GM12875 (cell line): ENCODE results near the gene ZKSCAN5.
A peak's percentile ranks its signal among the peaks of the same experiment; 100 is the strongest.

Source experiments
- H3K4me3 ChIP-seq: one replicate; pipeline ENCODE4 v1.5.1; 2011; ENCODE audit warnings: low read depth, low read length, control low read depth
- TF ChIP-seq, protein P1 (sequence below): IDR thresholded peaks from 2 replicates; pipeline ENCODE4 v1.5.1; 2011; ENCODE audit warnings: low read depth, mild to moderate bottlenecking, control low read depth, inconsistent platforms, low read length, moderate library complexity, borderline replicate concordance; ENCODE audit not compliant: insufficient read depth

ZKSCAN5 gene

DNA sequence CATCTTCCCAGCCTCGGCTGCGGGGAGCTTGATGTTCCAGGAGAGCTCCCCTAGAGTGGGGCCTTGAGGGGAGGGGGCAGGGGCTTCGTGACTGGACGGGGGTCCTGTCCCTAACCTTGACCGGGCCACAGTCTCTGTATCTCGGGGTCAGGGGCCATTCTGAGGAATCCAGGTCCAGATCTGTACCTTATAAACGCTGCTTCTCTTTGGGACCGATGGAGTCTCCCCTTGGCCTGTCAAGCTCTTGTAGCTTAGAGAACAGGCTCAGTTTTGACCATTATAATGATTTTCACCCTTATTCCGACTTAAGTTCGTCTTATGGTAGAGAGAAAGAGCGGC, 831 bp downstream of the ZKSCAN5 start:
- H3K4me3 ChIP-seq = peak overlapping the region; percentile 77
- TF ChIP-seq, protein P1, sequence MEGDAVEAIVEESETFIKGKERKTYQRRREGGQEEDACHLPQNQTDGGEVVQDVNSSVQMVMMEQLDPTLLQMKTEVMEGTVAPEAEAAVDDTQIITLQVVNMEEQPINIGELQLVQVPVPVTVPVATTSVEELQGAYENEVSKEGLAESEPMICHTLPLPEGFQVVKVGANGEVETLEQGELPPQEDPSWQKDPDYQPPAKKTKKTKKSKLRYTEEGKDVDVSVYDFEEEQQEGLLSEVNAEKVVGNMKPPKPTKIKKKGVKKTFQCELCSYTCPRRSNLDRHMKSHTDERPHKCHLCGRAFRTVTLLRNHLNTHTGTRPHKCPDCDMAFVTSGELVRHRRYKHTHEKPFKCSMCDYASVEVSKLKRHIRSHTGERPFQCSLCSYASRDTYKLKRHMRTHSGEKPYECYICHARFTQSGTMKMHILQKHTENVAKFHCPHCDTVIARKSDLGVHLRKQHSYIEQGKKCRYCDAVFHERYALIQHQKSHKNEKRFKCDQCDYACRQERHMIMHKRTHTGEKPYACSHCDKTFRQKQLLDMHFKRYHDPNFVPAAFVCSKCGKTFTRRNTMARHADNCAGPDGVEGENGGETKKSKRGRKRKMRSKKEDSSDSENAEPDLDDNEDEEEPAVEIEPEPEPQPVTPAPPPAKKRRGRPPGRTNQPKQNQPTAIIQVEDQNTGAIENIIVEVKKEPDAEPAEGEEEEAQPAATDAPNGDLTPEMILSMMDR = no peak

DNA sequence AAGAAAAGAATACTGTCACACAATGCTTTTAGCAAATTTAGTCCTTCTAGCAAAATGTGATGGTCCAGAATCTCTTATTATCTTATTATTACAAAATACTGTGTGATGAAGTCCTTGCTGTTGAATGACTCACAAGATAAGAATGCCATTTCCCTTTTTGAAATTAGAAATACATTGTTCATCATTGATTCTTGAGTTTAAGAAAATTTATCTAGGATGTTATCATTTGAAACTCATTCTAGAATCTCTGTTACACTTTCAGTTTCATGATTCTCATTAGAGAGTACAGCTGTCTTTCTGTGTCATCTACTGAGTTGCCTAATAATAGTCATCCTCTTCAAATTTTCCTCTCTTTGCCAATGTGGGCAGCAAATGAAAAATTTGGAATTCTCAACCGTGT, 9.6 kb downstream of the ZKSCAN5 start:
- no peak overlapping the region for H3K4me3 ChIP-seq
- TF ChIP-seq, protein P1 = no peak

DNA sequence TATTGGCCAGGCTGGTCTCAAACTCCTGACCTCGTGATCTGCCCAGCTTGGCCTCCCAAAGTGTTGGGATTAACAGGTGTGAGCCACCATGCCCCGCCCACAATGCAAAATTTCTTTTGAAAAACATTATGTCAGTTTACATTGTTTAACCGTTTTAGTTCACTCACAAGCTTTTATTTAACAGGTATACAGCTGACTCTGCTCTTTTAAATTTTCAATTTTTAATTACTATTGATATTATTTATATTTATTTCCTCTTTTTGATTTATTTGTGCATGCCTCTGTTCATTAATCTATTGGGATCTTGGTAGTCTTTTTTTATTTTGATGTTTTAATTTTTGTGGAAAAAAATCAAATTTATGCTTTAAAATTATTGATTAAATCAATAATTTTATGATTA, 16.9 kb downstream of the ZKSCAN5 start:
- TF ChIP-seq, protein P1 = no peak
- no peak overlapping the region for H3K4me3 ChIP-seq

DNA sequence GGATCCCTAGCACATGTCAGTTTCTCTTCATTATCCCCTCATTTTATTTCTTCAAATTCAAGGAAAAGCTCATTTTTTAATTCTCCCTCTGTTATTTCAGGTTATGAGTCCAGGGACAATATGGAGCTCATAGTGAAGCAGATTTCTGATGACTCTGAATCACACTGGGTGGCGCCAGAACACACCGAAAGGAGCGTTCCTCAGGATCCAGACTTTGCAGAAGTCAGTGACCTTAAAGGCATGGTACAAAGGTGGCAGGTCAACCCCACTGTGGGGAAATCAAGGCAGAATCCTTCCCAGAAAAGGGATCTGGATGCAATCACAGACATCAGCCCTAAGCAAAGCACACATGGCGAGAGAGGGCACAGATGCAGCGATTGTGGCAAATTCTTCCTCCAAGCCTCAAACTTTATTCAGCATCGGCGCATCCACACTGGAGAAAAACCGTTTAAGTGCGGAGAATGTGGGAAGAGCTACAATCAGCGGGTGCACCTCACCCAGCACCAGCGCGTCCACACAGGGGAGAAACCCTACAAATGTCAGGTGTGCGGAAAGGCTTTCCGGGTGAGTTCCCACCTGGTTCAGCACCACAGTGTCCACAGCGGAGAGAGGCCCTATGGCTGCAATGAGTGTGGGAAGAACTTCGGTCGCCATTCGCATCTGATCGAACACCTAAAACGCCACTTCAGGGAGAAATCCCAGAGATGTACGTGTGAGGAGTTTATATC, 21.4 kb downstream of the ZKSCAN5 start:
- TF ChIP-seq, protein P1 = no peak
- H3K4me3 ChIP-seq = no peak overlapping the region

DNA sequence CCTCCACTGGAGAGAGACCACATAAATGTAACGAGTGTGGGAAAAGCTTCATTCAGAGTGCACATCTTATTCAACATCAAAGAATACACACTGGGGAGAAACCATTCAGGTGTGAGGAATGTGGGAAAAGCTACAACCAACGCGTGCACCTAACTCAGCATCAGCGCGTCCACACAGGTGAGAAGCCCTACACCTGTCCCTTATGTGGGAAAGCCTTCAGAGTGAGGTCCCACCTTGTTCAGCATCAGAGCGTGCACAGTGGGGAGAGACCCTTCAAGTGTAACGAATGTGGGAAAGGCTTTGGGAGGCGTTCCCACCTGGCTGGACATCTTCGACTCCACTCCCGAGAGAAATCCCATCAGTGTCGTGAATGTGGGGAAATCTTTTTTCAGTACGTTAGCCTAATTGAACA, 26.9 kb downstream of the ZKSCAN5 start:
- TF ChIP-seq, protein P1 = no peak
- H3K4me3 ChIP-seq = no peak overlapping the region

DNA sequence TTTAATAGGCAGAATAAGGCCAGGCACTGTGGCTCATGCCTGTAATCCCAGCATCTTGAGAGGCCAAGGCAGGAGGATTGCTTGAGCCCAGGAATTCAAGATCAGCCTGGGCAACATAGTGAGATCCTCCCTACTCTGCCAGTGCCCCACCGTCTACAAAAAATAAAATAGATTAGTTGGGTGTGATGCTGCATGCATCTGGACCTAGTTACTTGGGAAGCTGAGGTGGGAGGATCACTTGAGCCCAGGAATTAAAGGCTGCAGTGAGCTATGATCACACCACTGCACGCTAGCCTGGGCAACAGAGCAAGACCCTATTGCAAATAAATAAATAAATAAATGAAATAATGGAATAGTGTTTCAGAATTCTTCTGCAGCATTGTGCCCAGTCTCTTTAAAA, 31.2 kb downstream of the ZKSCAN5 start:
- no peak overlapping the region for H3K4me3 ChIP-seq
- TF ChIP-seq, protein P1 = no peak

DNA sequence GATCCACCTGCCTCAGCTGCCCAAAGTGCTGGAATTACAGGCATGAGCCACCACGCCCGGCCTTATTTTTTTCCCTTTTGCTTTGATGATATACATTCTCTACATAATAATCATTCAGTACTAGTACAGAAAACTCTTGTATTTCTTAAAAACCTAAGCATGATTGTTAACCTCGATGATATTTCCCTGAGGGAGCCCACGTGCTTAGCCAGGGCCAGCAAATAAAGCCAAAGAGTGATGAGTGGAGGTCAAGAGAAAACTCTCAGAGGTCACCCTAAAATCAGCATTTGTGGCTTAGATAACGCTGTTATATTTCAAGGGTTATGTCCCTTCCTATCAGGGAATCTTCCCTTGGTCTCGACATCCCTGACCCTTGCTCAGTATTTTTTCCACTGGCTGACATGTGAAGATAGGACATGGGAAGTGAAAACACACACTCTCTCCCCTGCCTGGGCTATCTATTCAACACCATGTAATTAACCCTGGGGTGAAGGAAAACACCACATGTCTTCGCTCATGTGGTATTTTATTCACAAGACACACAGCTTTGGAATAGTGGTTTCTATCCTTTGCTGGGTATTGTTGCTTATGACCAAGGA, 34.9 kb downstream of the ZKSCAN5 start:
- TF ChIP-seq, protein P1 = no peak
- no peak overlapping the region for H3K4me3 ChIP-seq
